ENCODE measurements around the gene ALX3.
A peak's percentile ranks its signal among the peaks of the same experiment; 100 is the strongest.

The ALX3 gene

DNA sequence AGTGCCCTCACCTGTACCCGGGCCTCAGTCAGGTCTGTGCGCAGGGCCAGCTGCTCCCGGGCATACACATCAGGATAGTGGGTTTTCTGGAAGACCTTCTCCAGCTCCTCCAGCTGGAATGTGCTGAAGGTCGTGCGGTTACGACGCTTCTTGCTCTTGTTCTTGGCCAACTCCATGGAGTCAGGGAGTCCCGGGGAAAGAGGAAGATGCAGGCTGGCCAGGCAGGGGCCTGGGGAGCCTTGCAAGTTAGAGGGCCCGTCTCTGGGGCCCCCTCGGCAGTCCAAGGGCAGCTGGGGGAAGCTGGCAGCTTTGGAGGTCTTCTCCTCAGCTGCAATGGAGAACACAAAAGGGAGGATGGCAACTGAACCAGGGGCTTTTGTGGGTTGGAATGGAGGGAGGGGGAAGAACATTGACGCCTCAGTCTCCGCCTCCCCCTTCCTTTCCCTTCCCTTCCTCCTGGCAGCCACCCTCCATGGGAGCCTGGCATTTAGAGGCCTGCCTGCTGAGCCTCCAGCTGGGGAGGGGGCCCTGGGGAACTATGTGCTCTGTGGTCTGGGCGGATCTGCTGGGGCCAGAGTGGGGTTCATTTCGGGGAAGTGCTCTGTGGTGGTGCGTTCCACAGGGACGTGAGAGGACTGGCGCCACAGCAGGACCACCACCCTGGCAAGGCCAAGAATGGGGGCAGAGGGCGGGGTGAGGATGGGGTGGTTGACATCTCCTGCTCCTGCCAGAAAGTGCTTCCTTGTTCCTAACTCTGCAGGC lies 5.7 kb downstream of the ALX3 start:
- no peak for DNase-seq

DNA sequence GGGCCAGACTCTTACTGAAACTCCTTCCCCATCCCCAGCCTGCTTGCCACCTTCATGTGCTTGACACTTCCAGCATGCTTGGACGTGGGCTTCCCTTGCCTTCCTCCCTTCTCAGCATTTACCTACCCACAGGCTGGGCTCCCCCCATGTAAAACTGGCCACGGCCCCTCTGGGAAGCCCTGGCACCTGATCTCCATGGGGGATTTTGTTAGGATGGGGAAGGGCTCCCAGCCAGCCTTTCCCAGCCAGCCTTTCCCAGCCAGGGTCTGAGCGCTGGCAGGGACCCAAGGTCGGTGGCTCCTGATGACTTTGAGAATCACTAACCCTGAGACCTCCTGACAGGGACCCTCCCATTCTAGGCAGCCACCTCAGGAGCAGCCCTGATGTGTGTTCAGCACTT lies 6.7 kb downstream of the ALX3 start:
- DNase-seq: no peak

DNA sequence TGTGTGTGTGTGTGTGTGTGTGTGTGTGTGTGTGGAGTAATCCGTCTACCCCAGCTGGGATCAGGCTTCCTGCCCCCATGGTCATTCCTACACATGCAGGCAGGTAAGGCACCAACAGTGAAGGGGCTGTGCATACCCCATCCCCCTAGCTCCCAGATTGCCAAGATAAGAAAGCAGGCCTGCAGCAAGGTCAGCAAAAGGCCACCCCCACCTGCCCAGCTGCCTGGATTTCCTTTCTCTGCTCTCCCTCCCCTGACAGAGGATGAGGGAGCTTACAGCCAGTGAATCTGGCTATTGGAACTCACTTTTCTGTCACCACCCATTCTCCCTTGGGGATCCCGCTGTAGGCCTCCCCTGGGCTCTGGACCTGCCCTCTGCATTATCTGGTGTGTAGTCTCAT lies 7.9 kb downstream of the ALX3 start:
- DNase-seq: no peak

DNA sequence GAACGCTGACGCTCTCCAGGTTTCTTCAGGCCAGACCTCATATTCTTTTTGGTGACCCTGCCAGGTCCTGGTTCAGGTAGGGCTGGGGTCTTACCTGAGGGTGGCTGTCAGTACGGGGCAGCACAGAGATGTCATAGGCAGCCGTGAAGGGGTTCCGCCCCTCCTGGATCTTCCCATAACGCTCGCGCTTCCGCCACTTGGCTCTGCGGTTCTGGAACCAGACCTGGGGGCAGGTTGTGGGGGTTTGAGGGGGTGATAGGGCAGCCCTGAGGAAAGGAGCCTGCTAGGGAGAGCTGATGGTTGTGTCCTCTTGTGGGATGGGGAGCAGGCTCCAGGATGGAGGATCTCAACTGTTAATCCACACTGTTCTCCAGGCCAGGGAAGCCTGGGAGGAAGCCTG lies 9.1 kb downstream of the ALX3 start:
- DNase-seq: no peak

DNA sequence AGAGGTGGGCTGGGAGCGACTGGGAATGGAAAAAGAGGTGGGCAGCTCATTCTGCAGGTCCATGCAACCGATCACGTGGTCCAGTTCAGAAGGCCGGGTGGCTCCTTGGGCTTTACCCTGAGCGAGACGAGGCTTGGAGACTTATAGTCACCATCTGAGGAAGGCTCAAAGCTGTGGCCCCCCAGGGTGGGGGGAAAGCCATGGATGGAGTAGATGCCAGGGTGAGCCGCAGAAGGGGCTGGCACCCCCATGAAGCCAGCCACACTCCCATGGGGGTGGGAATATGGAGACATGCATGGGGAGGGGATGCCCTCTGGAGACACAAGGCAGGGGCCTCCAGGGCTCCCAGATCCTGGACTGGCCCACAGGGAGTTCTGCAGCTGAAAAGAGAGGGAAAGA lies 9.8 kb downstream of the ALX3 start:
- no peak for DNase-seq

DNA sequence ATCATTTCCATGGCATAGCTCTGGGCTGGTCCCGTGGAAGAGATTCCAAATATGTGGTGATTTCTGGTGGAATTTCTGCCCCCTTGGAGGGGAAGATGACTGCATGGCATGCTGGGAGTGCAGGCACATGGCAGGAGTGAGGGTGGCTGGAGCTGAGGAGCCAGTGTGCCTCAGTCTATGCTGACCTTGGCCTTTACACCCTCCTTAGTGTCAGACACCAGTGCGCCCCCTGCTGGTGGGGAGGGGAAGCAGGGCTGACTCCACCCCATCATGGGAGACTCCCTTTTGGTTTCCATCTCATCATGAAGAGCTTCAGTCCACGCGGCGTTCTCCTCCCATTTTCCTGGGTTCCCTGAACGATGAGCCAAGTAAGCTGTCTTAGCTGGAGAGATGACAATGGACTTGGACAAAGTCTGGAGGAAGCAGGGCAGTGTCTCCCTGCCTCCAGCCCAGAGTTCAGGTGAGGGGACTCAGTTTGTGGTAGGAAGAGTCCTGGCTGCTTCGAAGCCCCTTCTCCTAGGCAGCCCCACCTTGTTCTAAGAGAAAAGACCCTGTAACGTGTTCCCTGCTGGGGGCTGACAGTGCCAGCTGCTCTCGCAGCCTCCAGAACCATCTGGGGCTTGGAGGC lies 10.3 kb downstream of the ALX3 start:
- no peak for DNase-seq

DNA sequence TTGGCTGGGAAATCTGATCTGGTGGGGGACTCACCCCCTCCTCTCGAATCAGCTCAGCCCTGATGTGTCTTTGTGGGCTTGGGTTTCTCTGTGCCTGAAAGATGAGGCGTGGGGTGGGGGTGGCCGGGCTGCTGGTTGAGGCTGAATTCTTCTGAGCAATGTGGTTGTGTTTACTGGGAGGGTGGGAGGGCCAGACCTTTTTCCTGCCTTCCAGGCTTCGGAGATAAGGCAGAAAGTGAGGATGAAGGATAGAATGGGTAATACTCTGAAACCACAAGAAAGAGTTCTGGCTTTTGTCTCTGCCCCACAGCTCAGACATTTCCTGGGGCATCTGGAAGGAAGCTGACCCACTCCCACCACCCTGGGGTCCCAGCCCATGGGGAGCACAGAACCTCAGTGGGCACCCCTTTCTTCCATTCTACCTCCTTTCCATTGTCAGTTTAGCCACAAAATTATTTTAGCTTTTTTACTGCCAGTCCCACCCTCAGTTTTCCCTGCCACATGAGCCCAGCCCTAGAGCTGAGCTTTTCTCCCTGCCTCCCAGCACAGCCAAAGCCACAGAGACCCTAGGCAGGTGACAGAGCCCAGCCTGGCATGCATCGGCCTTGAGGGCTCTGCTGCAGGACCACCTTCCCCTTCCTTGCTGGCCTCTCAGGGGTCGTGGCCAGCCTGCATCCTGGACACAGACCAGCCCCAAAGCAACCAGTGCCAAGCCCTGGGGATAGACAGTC lies 11.2 kb downstream of the ALX3 start:
- no peak for DNase-seq

DNA sequence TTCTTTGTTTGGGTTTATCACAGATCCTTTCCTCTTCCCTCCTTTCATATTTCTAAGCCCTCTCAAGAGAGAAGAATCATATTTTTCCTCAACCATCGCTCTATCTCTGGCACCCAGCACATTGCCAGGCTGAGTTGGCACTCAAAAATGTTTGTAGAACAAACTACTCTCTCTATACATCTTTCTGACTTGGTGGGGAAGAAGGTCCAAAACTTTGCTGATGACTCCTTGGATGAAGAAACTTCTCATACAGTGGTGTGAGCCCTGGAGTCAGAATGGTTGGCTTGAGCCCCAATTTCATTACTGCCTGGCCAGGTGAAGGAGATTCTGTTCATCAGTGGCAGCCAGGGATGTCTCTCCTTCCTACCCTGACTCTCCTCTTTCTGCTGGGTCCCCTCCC lies 11.9 kb downstream of the ALX3 start:
- no peak for DNase-seq

DNA sequence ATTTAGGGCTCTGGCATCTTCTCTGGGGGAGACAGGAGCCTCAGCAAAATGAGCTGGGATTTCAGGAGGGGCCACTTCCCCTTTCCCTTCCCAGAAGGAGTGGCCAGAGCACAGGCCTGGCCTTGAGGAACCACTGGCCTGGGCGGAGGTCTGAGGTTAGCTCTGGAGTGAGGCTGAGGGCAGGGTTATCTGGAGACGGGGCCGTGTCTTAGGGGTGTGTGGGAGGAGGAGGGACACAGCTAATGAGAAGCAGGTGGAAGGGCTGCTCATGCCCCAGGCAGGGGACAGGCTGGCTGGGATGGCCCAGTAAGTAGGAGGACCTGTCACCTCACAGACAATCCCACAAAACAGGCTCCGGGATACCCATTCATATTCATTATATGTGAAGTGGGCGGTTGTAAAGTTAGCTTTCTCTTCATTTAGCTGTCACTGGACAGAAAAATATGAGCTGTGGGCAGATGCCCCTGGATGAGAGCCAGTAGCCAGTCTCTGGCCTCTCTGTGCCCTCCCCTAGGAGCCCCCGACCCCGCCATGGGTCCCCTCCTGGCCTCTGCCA lies 12.4 kb downstream of the ALX3 start:
- DNase-seq: no peak

DNA sequence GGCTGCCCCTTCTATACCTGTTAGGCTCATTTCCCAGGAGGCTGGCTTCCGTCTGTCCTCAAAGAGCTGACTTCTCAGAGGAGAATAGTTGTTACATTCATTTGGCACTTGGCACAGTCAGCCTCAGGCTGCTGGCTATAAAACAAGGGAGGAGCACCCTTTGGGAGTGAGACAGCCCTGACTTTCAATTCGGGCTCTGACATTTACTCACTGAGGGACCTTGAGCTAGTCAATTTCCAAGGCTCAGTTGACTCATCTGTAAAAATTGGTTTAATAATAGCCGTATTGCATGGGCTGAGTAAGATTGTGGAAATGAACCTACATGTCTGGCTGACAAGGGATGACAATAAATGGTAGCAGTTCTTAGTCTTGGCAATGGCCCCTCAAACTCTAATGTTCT lies 13.7 kb downstream of the ALX3 start:
- DNase-seq: no peak

DNA sequence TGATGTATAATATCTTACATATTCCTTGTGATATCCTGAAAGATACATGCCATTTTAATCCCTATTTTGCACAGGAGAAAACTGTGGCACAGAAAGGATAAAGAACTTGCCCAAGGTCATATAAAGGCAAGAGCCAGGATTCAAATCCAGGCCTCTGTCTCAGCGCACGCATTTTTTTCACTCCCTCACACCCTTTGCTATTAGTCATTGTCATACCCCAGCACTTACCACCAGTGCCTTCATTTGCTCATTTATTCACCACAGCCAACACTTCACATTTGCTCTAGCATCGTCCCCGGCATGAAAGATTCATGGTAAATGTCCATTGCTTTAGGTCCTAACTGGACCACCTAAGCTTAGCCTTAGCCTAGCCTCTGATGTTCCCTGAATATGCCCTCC lies 14.2 kb downstream of the ALX3 start:
- no peak for DNase-seq

DNA sequence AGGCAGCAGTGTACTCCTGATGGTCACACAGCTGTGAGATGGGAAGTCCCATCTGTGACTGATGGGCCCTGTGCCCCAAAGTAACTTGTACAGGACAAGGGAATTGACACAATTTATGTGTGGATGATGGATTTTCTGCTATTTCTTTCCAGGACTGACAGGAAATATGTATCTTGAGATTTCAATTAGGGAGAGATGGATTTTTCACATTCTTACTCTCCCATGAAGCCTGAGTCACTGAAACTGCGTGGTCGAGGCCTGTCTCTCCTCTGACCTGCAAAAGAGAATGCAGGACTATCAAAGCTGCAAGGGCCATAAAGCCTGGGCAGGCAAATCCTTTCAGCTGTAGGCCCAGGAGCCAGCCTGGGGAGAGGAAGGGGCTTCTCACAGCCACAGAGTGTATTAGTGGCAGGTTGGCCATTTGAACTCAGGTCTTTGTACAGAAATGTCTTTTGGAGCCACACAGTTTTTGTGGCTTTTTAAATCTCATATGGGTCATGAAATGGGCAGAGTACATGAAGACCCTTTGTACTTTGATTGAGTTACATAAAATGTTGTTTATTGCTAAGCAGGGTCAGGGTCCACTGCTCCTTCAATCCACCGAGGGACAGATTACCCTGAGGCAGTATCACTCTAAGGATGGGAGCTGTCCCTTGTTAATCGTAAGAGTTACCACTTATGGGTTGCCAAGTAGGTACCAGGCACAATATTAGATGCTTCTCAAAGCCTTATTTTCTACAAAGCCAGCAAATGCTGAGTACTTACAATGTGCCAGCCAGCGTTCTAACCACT lies 14.8 kb downstream of the ALX3 start:
- DNase-seq: no peak

DNA sequence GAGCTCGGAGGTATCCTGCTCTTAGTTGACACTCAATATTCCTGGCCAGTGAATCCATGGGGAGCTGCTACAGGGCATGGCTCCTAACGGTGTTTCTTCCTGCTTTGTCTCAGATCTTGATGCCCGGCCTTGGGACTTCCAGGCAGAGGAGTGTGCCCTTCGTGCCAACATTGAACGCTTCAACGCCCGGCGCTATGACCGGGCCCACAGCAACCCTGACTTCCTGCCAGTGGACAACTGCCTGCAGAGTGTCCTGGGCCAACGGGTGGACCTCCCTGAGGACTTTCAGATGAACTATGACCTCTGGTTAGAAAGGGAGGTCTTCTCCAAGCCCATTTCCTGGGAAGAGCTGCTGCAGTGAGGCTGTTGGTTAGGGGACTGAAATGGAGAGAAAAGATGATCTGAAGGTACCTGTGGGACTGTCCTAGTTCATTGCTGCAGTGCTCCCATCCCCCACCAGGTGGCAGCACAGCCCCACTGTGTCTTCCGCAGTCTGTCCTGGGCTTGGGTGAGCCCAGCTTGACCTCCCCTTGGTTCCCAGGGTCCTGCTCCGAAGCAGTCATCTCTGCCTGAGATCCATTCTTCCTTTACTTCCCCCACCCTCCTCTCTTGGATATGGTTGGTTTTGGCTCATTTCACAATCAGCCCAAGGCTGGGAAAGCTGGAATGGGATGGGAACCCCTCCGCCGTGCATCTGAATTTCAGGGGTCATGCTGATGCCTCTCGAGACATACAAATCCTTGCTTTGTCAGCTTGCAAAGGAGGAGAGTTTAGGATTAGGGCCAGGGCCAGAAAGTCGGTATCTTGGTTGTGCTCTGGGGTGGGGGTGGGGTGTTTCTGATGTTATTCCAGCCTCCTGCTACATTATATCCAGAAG lies 16.7 kb downstream of the ALX3 start:
- DNase-seq: peak; percentile 69

DNA sequence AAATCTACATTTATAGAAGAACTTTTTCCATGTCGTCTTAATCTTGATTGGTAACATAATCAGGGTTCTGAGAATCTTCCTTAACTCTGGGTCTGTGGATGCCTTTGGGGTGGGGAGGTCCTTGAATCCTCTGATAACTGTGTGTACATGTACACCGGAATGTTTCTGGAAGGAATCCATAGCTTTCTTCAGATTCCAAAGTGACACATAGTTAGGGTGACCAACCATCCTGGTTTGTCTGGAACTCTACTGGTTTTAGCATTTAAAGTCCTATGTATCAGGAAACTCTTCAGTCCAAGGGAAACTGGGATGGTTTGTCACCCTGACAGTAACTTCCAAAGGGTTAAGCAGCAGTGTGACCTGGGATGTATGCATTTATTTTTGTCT lies 19.2 kb downstream of the ALX3 start:
- DNase-seq: no peak

DNA sequence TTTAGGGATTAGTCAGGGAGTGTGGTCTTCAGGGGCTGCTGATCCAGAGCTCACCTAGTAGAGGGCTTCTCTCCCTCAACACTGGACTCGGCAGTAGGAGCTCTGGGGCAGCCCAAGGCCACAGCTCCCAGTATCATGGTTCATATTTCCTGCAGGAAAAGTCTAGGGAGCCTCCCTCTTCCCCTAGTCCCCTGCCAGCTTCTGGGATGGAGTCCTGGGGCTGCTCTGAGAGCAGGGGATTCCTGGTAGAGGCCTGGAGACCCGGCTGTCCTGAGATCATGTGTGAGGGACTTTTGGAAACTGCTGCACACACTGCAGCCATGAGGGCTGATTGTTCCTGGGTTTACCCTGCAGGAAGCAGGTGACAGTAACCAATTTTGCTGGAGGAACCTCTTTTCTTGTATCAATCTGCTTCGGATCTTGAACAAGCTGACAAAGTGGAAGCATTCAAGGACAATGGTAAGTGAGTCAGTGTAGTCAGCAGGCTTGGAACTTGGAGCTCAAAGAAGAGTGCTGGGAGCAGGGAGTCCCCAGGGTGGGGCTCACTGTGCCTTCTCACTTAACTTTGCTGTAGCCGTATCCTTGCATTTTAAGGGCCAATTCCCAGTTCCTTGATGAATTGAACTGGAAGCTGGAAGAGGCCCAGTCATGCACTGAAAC lies 19.7 kb downstream of the ALX3 start:
- no peak for DNase-seq

DNA sequence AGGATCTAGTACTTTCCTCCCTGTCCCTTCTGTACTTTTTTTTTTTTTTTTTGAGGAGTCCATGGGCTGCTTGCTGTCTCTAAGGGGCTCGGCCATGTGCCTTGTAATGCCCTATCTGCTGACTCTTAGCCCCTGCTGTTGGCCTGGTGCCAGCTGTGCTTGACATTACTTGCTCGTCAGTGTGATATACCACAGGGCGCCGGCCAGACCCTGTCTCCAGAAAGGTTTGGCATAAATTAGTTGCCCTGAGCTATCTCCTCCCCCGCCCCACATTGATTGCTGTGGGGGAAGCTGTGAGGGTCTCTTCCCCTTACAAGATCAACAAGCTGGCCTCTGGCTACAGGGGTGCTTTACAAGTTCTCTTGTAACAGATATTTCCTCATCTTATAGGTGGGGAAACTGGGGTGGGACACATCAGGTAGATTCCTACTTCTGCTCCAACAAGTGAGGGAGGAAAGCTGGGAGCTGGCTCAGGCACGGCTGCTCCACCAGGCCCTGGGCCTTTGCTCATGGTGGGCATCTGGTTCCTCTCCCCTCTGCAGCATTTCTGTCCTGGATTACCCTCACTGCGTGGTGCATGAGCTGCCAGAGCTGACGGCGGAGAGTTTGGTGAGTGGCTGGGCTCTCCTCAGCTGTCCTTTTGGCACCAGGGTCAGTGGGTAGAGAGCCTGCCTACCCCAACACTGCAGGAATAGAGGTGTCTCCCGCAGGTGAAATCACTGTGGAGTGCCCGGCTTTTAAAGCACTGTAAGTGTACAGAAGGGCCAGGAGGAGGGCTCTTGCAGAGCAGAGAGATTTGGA lies 20.5 kb downstream of the ALX3 start:
- DNase-seq: no peak

DNA sequence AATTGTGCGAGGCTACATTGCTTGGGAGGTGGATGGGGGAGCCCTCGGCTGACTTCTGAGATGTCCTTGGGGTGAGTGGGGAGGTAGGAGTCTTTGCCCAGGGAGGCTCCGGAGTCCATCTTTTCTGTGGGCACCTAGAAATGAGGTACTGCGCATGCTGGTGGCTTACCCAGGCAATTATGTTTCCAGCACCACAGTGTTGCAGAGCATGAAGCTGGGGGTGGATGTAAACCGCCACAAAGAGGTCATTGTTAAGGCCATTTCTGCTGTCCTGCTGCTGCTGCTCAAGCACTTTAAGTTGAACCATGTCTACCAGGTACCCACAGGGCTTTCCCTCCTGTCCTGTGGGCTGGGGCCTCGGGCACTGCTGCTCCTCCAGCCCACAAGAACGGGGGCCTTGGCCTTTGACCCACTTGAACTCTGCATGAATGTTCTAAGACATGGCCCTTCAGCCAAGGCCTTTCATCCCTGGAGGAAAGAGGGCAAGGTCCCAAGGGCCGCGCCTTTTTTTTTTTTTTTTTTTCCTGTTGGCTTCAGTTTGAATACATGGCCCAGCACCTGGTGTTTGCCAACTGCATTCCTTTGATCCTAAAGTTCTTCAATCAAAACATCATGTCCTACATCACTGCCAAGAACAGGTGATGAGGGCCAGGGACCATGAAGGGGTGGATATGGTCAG lies 21.4 kb downstream of the ALX3 start:
- DNase-seq: no peak

DNA sequence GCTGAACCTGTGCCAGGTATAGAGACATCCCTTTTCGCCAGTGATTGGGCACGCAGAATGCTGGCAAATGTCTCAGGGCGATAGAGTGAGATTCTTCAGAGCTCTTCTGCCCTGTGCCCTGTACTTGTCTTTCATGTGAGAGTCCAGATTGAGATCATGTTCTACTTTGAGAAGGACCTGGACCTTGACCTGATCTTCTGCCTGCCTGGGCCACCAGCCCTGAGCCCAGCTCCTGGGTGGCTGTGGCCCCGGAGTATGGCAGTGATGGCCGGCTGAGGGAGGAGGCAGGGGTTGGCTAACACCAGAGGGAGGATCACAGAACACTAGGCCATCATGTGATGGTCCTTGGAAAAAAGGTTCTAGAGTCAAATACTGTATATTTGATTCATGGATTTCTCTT lies 22.2 kb downstream of the ALX3 start:
- no peak for DNase-seq

DNA sequence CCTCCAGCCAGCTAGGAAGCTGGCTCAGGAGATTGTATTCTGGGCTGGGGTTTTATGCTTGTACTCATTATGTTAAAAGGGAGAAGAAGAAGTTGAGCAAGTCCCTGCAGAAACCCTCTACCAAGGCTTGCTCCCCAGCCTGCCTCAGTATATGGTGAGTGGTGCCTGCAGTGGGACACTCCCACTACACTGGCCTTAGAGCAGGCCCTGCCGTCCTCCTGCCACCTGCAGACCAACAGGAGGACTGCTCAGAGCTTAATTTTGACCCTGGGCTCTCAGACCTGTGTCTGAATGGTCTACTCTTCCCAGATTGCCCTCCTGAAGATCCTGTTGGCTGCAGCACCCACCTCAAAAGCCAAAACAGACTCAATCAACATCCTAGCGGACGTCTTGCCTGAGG lies 23.0 kb downstream of the ALX3 start:
- no peak for DNase-seq

DNA sequence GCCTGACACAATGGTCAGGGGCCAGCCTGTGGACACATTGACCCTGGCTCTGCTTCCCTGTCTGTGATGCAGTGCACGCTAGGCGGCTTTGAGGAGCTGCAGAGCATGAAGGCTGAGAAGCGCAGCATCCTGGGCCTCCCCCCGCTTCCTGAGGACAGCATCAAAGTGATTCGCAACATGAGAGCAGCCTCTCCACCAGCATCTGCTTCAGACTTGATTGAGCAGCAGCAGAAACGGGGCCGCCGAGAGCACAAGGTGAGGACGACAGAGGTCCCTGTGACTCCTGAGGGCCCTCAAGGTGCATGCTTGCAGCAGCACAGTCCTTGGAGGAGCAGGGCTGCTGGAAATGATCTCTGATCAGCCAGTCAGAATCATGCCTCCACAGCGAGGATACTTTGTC lies 27.5 kb downstream of the ALX3 start:
- DNase-seq: no peak

All from right hindlimb (tissue), 1 donor.